H1 (cell line): ENCODE results near the gene IL20RB. TPM values are rescaled to one million over a fixed set of nuclear protein-coding genes. Genes with fewer than 3 reads are reported as not detected.

Experiments
- BACH1 ChIP-seq: IDR thresholded peaks from 2 replicates; pipeline ENCODE4 v1.6.1; 2012; ENCODE audit warnings: low read length, improper control_type of control experiment
- CHD1 ChIP-seq: IDR thresholded peaks from 2 replicates; pipeline ENCODE4 v1.6.1; 2012; ENCODE audit warnings: low read depth, low read length, improper control_type of control experiment
- JUN ChIP-seq: IDR thresholded peaks from 2 replicates; pipeline ENCODE4 v1.6.1; 2011; ENCODE audit warnings: low read depth, mild to moderate bottlenecking, improper control_type of control experiment, low read length
- KDM5A ChIP-seq: fragments of 200-600 bp; IDR thresholded peaks from 2 replicates; pipeline ENCODE4 v1.7.1; 2012; ENCODE audit warnings: mild to moderate bottlenecking, low read length, inconsistent platforms, mixed read lengths
- MAX ChIP-seq: IDR thresholded peaks from 2 replicates; pipeline ENCODE4 v1.6.1; 2012; ENCODE audit warnings: inconsistent platforms
- NANOG ChIP-seq: IDR thresholded peaks from 2 replicates; pipeline ENCODE4 v1.6.1; 2011; ENCODE audit warnings: low read length, low read depth, mild to moderate bottlenecking, inconsistent platforms; ENCODE audit not compliant: insufficient read depth, poor library complexity, severe bottlenecking
- SIN3A ChIP-seq, 2 experiments: IDR thresholded peaks in 1 of 2; conservative IDR thresholded peaks in 1 of 2; 2 replicates each; pipeline ENCODE4 v1.6.1; 2011 to 2012; ENCODE audit warnings: low read length in 2 of 2, improper control_type of control experiment in 1 of 2, low read depth in 1 of 2, mild to moderate bottlenecking in 1 of 2
- SIRT6 ChIP-seq: IDR thresholded peaks from one replicate; pipeline ENCODE4 v1.7.1; 2012; ENCODE audit warnings: low read length, inconsistent platforms
- polyA plus RNA-seq, 7 experiments: library from polyadenylated mRNA; depleted of rRNA in 3 of 7; stranded (reverse) in 5 of 7; unstranded in 2 of 7; fragments of >200 nt in 5 of 7; fragments of 200-250 nt in 2 of 7; gene quantifications; 1 replicate in 5 of 7; 2 replicates in 1 of 7; 4 replicates in 1 of 7; pipeline versions ENCODE4 v1.2.1 to v1.2.3, GENCODE V29; 2011 to 2013; ENCODE audit warnings: missing spikeins in 2 of 7, mixed read lengths in 2 of 7
- total RNA-seq: library from RNA; stranded (reverse); fragmentation: NEBNext Ultra II Directional; extraction: Animal tissue kit (Norgen Biotek cat#: 25700); gene quantifications from 2 replicates; pipeline ENCODE4 v1.2.1, GENCODE V29; 2021

Gene IL20RB
- total and polyA plus RNA-seq, 2 of the 8 experiments (the other 6 are each of a cell fraction or from before 2014, with no cell fraction given): 1.6 to 1.8 TPM

- TF ChIP-seq MAX: no peak
- no peak for TF ChIP-seq SIRT6
- TF ChIP-seq SIN3A (conservative IDR thresholded peaks at IDR 0.05 in 1 of 2, IDR thresholded peaks at IDR 0.05 in 1 of 2; ENCODE audit: low read depth in 1 of 2, low read length in 2 of 2): no peak
- no peak for TF ChIP-seq KDM5A
- no peak for TF ChIP-seq JUN
- no peak for TF ChIP-seq CHD1
- no peak for TF ChIP-seq NANOG
- TF ChIP-seq BACH1: no peak
These were observed 15.6 kb downstream of the IL20RB start (continued) for GRCh38 chr3:136973352-136973751.
